GM21528 (cell line): ENCODE measurements around the gene ZNF384.

Experiments
- ATAC-seq: cut with Tn5 transposase; IDR thresholded peaks from one replicate; pipeline ENCODE4 v1.9.1; 2021; ENCODE audit warnings: mild to moderate bottlenecking, moderate library complexity; ENCODE audit not compliant: unreplicated experiment, low FRiP score

ZNF384 gene

GRCh38 chr12:6662906-6663742, 26.1 kb downstream of the ZNF384 start, which contains the start of gene ING4:
TSS of gene ING4 (minus strand) at chr12:6663119. CDS start at chr12:6663101, 18 bp downstream.
- ATAC-seq = peak; percentile 95

GRCh38 chr12:6662602-6662905, 26.6 kb downstream of the ZNF384 start:
- ATAC-seq = no peak

GRCh38 chr12:6653987-6654386, 35.2 kb downstream of the ZNF384 start:
- no peak for ATAC-seq

GRCh38 chr12:6653342-6653741, 35.8 kb downstream of the ZNF384 start:
- ATAC-seq = no peak

GRCh38 chr12:6652391-6652790, 36.8 kb downstream of the ZNF384 start:
- ATAC-seq = no peak

- ATAC-seq = no peak
These were observed 38.3 kb downstream of the ZNF384 start for GRCh38 chr12:6650832-6651231.

GRCh38 chr12:6647083-6647604, 42.0 kb downstream of the ZNF384 start, which contains the start of gene ACRBP:
TSS of gene ACRBP (minus strand) at chr12:6647432. CDS start at chr12:6647366, 66 bp downstream.
- ATAC-seq = no peak

- no peak for ATAC-seq
These were observed 42.7 kb downstream of the ZNF384 start for GRCh38 chr12:6646276-6647082.

GRCh38 chr12:6644903-6645302, 44.3 kb downstream of the ZNF384 start:
- ATAC-seq = no peak

GRCh38 chr12:6644257-6644596, 44.9 kb downstream of the ZNF384 start:
- ATAC-seq = no peak

- no peak for ATAC-seq
These were observed 45.5 kb downstream of the ZNF384 start for GRCh38 chr12:6643569-6644256.

GRCh38 chr12:6641131-6641530, 48.0 kb downstream of the ZNF384 start:
- no peak for ATAC-seq

- ATAC-seq = no peak
These were observed 48.7 kb downstream of the ZNF384 start for GRCh38 chr12:6640497-6640896.

- ATAC-seq = no peak
These were observed 49.9 kb downstream of the ZNF384 start for GRCh38 chr12:6639151-6639801.

GRCh38 chr12:6638305-6638704, 50.9 kb downstream of the ZNF384 start:
- ATAC-seq = no peak

- peak; percentile 51 for ATAC-seq
These were observed 53.2 kb downstream of the ZNF384 start, which contains the start of gene LPAR5 for GRCh38 chr12:6635856-6636531. TSS of gene LPAR5 (minus strand) at chr12:6635959. CDS start at chr12:6621248, 14,711 bp downstream.

GRCh38 chr12:6635375-6635855, 53.8 kb downstream of the ZNF384 start:
- ATAC-seq = peak; percentile 39

GRCh38 chr12:6632026-6632983, 56.9 kb downstream of the ZNF384 start:
- peak; percentile 63 for ATAC-seq
